Measurements from ENCODE around the gene TMEM121. TPM values are rescaled to one million over a fixed set of nuclear protein-coding genes. Genes with fewer than 3 reads are reported as not detected.

Gene TMEM121
- total and polyA plus RNA-seq, 2 of the 4 experiments (the other 2 are of a cell fraction), result 2.7 to 6.3 TPM

GRCh38 chr14:105479431-105480158, 46.8 kb upstream of the TMEM121 start:
- BruUV-seq (replicated peaks), result no TSS peak

More at GRCh38 chr14:105479431-105480158, 46.8 kb upstream of the TMEM121 start:
- no peak overlapping the region for H3K9ac ChIP-seq (ENCODE audit: low read depth, low read length)
- no peak overlapping the region for H3K56ac ChIP-seq (ENCODE audit: extremely low read depth, insufficient read depth, low read length)
- H3K14ac ChIP-seq (replicated peaks; ENCODE audit: low read depth, low read length), result no peak overlapping the region
- H3K9me1 ChIP-seq (ENCODE audit: insufficient read depth, low read length), result peaks cover 6% of the 10 kb centered on the region
- no peak overlapping the region for H3K18ac ChIP-seq (ENCODE audit: low read depth, low read length)
- H2AK5ac ChIP-seq (ENCODE audit: low read depth, low read length), result no peak overlapping the region
- no peak overlapping the region for H4K5ac ChIP-seq (ENCODE audit: low read depth, low read length)
- H2AK9ac ChIP-seq (replicated peaks; ENCODE audit: low read depth, low read length, poor library complexity), result peak overlapping the region; percentile 28
- H3K27me3 ChIP-seq (ENCODE audit: control insufficient read depth, insufficient read depth, low read length), result no peaks in the 10 kb centered on the region
- dilution Hi-C loops (cut with HindIII; ENCODE audit: low sequenced_read_pairs, unreplicated experiment), result no loop called here
- in situ Hi-C loops (cut with MboI; ENCODE audit: low sequenced_read_pairs), result no loop called here
- no peak overlapping the region for H3K23ac ChIP-seq (ENCODE audit: low read depth, low read length)
- ChIA-PET POLR2A (ENCODE audit: unreplicated experiment) (no interaction called here), CTCF (no interaction called here)
- ATAC-seq (ENCODE audit: low read depth), result no peak
- no peak overlapping the region for H2BK5ac ChIP-seq (ENCODE audit: low read depth, low read length, poor library complexity, severe bottlenecking)
- H3K4ac ChIP-seq (ENCODE audit: low read depth, low read length), result no peak overlapping the region
- no peak overlapping the region for H2BK120ac ChIP-seq (ENCODE audit: low read depth, low read length)
- H4K91ac ChIP-seq (ENCODE audit: insufficient read depth, low read depth, low read length), result no peak overlapping the region
- H3K4me2 ChIP-seq (ENCODE audit: low read depth, low read length), result no peak overlapping the region
- peaks cover 29% of the 10 kb centered on the region for H3K4me1 ChIP-seq (ENCODE audit: control insufficient read depth, insufficient read depth, low read length)
- peaks cover 0 to 23% of the 10 kb centered on the region in 2 experiments; a peak in 1 of 4 replicates for H3K79me1 ChIP-seq (ENCODE audit: low read depth in 1 of 2, low read length in 2 of 2)
- H3K9me3 ChIP-seq (ENCODE audit: control insufficient read depth, insufficient read depth, low read length), result no peaks in the 10 kb centered on the region
- peak overlapping the region; percentile 11 for H2AFZ ChIP-seq (replicated peaks; ENCODE audit: low read length, poor library complexity)
- intact Hi-C loops (cut with micrococcal nuclease), result loop anchor here (2.0 kb wide), 1 partner anchor 49 kb away; no protein-coding TSS in a partner anchor
- no peak overlapping the region for H2BK20ac ChIP-seq (ENCODE audit: low read depth, low read length)
- no peak overlapping the region for H3K4me3 ChIP-seq (ENCODE audit: insufficient read depth, low read depth, low read length)
- 83% methylated on average over 22 of the region's 34 CpGs; no CpG with 5 or more reads in 1 of the 2 experiments for WGBS, 2 experiments (ENCODE audit: extremely low coverage in 2 of 2, insufficient read length in 1 of 2)
- DNase-seq, result no peak
- no peaks in the 10 kb centered on the region; the same call in 1 of the 2 replicates for H4K20me1 ChIP-seq (ENCODE audit: insufficient read depth, low read length)
- H2BK15ac ChIP-seq (ENCODE audit: low read depth, low read length), result no peak overlapping the region
- H3K27ac ChIP-seq (ENCODE audit: insufficient read depth, low read length), result no peak overlapping the region
- H4K8ac ChIP-seq (ENCODE audit: low read depth in 2 of 2, low read length in 2 of 2), result no peak overlapping the region
- no peak for TF ChIP-seq ELK1 (IDR thresholded peaks at IDR 0.05; ENCODE audit: borderline replicate concordance, low read depth, low read length)
- TF ChIP-seq RCOR1 (IDR thresholded peaks at IDR 0.05; ENCODE audit: insufficient replicate concordance, low read length), result no peak
- TF ChIP-seq CEBPB (IDR thresholded peaks at IDR 0.05; ENCODE audit: low read depth, low read length), result no peak
- TF ChIP-seq RAD21 (IDR thresholded peaks at IDR 0.05; ENCODE audit: low read length), result no peak
- TF ChIP-seq, protein P1, sequence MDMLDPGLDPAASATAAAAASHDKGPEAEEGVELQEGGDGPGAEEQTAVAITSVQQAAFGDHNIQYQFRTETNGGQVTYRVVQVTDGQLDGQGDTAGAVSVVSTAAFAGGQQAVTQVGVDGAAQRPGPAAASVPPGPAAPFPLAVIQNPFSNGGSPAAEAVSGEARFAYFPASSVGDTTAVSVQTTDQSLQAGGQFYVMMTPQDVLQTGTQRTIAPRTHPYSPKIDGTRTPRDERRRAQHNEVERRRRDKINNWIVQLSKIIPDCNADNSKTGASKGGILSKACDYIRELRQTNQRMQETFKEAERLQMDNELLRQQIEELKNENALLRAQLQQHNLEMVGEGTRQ (IDR thresholded peaks at IDR 0.05; ENCODE audit: low read depth, low read length), result no peak
- TF ChIP-seq RFX5 (IDR thresholded peaks at IDR 0.05; ENCODE audit: low read depth, low read length), result no peak
- no peak for TF ChIP-seq BHLHE40 (IDR thresholded peaks at IDR 0.05; ENCODE audit: low read depth, low read length)
- no peak for TF ChIP-seq CTCF (conservative IDR thresholded peaks at IDR 0.05; ENCODE audit: low read depth, low read length)
- no peaks in the 10 kb centered on the region for H3K36me3 ChIP-seq (ENCODE audit: control insufficient read depth, insufficient read depth, low read length)

Measured in IMR-90 (cell line).